ENCODE results near the gene NKX3-2. TPM values are rescaled to one million over a fixed set of nuclear protein-coding genes. Genes with fewer than 3 reads are reported as not detected.
A peak's percentile ranks its signal among the peaks of the same experiment; 100 is the strongest.

The NKX3-2 gene
- total RNA-seq, 1 donor from 2014 or later: not detected

DNA sequence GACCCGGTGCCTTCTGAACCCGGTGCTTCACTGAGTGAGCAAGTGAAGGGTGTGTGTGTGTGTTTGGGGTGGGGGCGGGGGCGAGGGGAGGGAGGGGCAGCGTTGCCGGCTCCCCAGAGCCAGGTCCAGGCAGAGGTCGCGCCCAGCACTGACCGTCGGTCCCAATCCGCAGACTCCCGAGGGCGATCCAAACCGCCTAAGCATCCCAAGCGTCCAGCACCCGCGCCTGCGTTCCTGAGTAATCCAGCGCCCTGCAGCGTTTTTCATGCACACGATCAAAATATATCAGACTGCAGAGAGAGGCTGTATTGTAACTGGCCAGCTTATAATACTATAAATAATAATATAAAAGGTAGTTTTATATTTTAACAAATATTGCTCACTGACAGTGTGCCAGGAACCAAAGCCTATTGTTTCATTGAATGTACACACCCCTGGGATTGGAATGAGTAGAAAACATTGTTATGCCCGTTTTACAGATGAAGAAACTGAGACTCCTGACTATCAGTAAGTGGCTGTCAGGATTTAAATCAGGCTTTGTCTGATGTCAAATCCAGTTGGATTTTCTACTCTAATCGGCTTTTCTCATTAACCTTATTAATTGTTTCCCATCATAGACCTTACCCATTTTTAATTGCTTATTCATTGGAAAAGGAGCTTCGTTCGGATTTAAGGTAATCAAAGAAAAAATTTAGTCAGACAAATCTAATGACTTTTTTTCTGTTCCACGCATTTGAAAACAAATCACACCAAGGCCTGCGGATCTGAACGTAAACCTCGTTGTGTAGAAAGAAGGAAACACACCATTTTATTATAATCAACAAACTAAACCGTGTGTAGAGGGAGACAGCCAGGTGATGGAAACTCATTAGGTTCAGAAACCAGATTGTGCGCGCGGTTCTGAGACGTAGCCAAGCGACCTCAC is 4.0 kb upstream of the NKX3-2 start:
- H3K4me1 ChIP-seq: peaks cover 9 to 21% of the 10 kb centered on the region in 2 donors
- no peak overlapping the region for H3K27ac ChIP-seq
- DNase-seq (ENCODE audit: low spot score in 2 of 2): no peak

DNA sequence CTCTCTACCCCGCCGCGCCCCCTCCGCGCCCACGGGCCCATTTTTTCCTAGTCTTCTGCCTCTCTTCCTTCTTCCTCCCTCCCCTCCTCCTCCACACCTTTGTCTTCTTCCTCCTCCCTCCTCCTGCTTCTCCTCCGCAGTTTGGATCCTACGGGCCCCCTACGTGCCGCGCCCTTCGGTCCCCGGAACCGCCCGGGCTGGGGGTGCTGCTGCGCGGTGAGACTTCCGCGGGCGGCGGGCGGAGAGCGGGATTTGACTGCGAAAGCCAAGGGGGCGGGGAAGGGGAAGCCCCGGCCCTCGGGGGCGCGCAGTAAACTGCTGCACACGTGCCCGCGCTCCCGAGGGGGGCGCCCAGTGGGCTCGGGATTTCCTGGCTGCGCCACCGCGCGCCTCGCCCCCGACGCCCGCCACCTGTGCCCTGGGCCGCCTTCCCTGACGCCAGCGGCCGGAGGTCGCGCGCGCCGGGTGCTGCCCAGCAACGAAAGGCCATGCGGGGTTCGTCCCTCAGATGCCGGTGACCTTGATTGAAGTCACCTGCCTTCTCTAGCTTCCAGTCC is 3.3 kb upstream of the NKX3-2 start:
- Histone ChIP-seq H3K4me1 (peaks cover 9 to 21% of the 10 kb centered on the region in 2 donors), H3K4me3 (peak overlapping the region; percentile 48 to 56), H3K27ac (no peak overlapping the region), H3K36me3 (no peaks in the 10 kb centered on the region), H3K9me3 (peaks cover 0 to 10% of the 10 kb centered on the region in 2 donors), H3K27me3 (peaks cover 52% of the 10 kb centered on the region)
- intact Hi-C loops (cut with DNase I): loop anchor here (2.0 to 10.0 kb wide), 2 partner anchors 63 to 823 kb away; partner anchors contain the start of gene RAB28
- TF ChIP-seq, protein P1, sequence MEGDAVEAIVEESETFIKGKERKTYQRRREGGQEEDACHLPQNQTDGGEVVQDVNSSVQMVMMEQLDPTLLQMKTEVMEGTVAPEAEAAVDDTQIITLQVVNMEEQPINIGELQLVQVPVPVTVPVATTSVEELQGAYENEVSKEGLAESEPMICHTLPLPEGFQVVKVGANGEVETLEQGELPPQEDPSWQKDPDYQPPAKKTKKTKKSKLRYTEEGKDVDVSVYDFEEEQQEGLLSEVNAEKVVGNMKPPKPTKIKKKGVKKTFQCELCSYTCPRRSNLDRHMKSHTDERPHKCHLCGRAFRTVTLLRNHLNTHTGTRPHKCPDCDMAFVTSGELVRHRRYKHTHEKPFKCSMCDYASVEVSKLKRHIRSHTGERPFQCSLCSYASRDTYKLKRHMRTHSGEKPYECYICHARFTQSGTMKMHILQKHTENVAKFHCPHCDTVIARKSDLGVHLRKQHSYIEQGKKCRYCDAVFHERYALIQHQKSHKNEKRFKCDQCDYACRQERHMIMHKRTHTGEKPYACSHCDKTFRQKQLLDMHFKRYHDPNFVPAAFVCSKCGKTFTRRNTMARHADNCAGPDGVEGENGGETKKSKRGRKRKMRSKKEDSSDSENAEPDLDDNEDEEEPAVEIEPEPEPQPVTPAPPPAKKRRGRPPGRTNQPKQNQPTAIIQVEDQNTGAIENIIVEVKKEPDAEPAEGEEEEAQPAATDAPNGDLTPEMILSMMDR (IDR thresholded peaks at IDR 0.05): no peak
- DNase-seq (ENCODE audit: low spot score in 2 of 2): no peak

More for the DNA sequence above, 4.0 kb upstream of the NKX3-2 start:
- intact Hi-C loops (cut with DNase I): loop anchor here (10.0 kb wide), 1 partner anchor 824 kb away; no protein-coding TSS in a partner anchor
- peaks cover 0 to 10% of the 10 kb centered on the region in 2 donors for H3K9me3 ChIP-seq
- H3K36me3 ChIP-seq: no peaks in the 10 kb centered on the region
- TF ChIP-seq, protein P1 (IDR thresholded peaks at IDR 0.05): no peak
- peak overlapping the region; percentile 48 to 56 for H3K4me3 ChIP-seq
- H3K27me3 ChIP-seq: peaks cover 50% of the 10 kb centered on the region

DNA sequence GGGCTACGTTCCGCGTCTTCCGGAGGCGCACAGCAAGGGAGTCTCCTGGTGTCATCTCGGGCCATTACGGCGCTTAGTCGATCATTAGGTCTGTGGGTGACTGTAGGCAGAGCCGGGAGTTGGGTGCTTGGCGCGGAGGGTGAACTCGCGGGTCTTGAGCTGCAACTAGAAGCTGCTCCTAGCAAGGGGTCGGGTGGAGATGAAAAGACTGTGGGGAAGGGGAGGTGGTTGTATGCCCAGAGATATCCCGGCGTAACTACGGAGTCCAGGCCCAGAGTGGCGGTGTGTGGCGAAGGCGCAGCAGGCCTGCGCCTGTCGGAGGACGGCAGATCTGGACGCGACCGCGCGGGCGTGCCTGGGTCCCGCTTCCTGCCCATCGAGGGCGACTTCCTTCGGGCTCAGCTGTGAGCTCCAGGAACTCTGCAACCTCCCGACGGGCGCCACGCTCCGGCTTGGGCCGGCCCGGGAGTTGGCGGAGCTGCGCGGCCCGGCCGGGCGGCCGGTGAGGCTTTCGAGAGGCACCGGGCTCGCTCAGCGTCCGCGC is 2.7 kb upstream of the NKX3-2 start:
- intact Hi-C loops (cut with DNase I): loop anchor here (2.0 to 10.0 kb wide), 2 partner anchors 62 to 822 kb away; partner anchors contain the start of gene RAB28
- no peak overlapping the region for H3K27ac ChIP-seq

DNA sequence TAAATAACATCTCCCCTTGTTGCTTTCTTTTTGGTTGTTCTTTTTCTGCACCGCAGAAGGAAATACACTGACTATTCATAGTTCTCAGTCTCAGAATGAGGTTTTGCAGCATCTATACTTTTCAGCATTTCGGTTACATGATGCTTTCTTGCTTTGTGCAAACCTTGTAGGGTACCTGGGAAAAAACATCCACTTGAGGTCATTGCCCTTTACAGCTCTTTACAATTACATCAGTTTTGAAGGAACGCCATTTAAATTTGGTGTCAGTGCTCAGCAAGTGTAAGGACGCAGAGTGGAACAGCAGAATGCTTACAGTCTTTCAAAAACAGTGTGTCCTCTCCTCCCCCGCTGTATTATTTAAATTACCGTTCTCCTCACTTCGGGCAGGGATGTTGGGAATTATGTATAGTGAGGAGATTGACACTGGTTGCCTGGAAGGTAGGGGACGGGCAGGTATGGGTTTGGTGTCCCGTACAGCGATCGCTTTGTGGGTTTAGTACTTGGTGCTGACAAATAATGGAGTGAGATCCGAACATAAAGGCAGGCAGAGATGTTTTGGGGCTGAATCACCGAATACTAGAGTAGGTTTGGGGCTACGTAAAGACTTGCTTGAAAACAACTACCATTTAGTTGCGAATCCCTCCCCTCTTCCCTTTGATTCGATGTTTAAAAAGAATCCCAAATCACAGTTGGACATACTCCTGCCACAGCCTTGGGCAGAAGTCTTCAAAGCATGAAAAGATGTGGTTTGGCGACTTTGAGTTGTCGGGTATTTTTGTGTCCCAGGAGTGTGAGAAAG is 2.0 kb upstream of the NKX3-2 start:
- H3K27me3 ChIP-seq: peaks cover 64% of the 10 kb centered on the region
- H3K27ac ChIP-seq: no peak overlapping the region
- peaks cover 9 to 21% of the 10 kb centered on the region in 2 donors for H3K4me1 ChIP-seq

More for the DNA sequence above, 2.7 kb upstream of the NKX3-2 start:
- Histone ChIP-seq H3K36me3 (no peaks in the 10 kb centered on the region), H3K4me1 (peaks cover 9 to 21% of the 10 kb centered on the region in 2 donors), H3K9me3 (peaks cover 0 to 10% of the 10 kb centered on the region in 2 donors), H3K27me3 (peaks cover 57% of the 10 kb centered on the region), H3K4me3 (peak overlapping the region; percentile 48 to 56)
- TF ChIP-seq, protein P1 (IDR thresholded peaks at IDR 0.05): no peak
- DNase-seq (ENCODE audit: low spot score in 2 of 2): no peak

More for the DNA sequence above, 2.0 kb upstream of the NKX3-2 start:
- TF ChIP-seq, protein P1 (IDR thresholded peaks at IDR 0.05): no peak
- Histone ChIP-seq H3K36me3 (no peaks in the 10 kb centered on the region), H3K4me3 (no peak overlapping the region), H3K9me3 (peaks cover 0 to 10% of the 10 kb centered on the region in 2 donors)
- intact Hi-C loops (cut with DNase I): loop anchor here (2.0 to 10.0 kb wide), 2 partner anchors 62 to 822 kb away; partner anchors contain the start of gene RAB28
- DNase-seq (ENCODE audit: low spot score in 2 of 2): no peak
